Effector memory CD8-positive, alpha-beta T cell (primary cell): ENCODE data around the gene FMNL2.

ENCODE experiments used
- ATAC-seq: fragments of 150-1000 bp; cut with Tn5 transposase; replicated peaks from 2 replicates; pipeline ENCODE4 v1.10.0; 2021; ENCODE audit warnings: mild to moderate bottlenecking, moderate library complexity
- DNase-seq, 3 experiments: peaks; one replicate each; pipeline ENCODE4 v3.0.0; 2021
- H3K27ac Mint-ChIP-seq, 2 donors: one replicate each; pipeline ENCODE4 v1.8.0; 2022; ENCODE audit warnings: mild to moderate bottlenecking in 2 of 2, mixed read lengths in 2 of 2, moderate library complexity in 2 of 2
- H3K27me3 Mint-ChIP-seq, 2 donors: one replicate each; pipeline ENCODE4 v1.8.0; 2022; ENCODE audit warnings: mixed read lengths in 2 of 2
- H3K36me3 Mint-ChIP-seq: one replicate; pipeline ENCODE4 v1.8.0; 2022; ENCODE audit warnings: mild to moderate bottlenecking, moderate library complexity, mixed read lengths; ENCODE audit not compliant: insufficient read depth
- H3K4me1 Mint-ChIP-seq, 2 donors: one replicate each; pipeline ENCODE4 v1.8.0; 2022; ENCODE audit warnings: low read depth in 2 of 2, mixed read lengths in 2 of 2
- H3K4me3 Mint-ChIP-seq, 2 donors: one replicate each; pipeline ENCODE4 v1.8.0; 2022; ENCODE audit warnings: mild to moderate bottlenecking in 2 of 2, mixed read lengths in 2 of 2, moderate library complexity in 2 of 2
- H3K9me3 Mint-ChIP-seq, 2 donors: one replicate each; pipeline ENCODE4 v1.8.0; 2022; ENCODE audit warnings: mixed read lengths in 2 of 2

The FMNL2 gene

GRCh38 chr2:152475982-152476381 is 141.0 kb downstream of the FMNL2 start:
- no peaks in the 10 kb centered on the region for H3K4me1 Mint-ChIP-seq
- H3K4me3 Mint-ChIP-seq: no peak overlapping the region
- no peaks in the 10 kb centered on the region for H3K36me3 Mint-ChIP-seq
- H3K9me3 Mint-ChIP-seq: no peaks in the 10 kb centered on the region
- ATAC-seq: no peak
- DNase-seq: no peak
- H3K27me3 Mint-ChIP-seq: peaks cover under 1 to 8% of the 10 kb centered on the region in 2 donors
- H3K27ac Mint-ChIP-seq: no peak overlapping the region

GRCh38 chr2:152477347-152478092 is 142.5 kb downstream of the FMNL2 start:
- Mint-ChIP-seq H3K36me3 (no peaks in the 10 kb centered on the region), H3K27ac (no peak overlapping the region), H3K27me3 (peaks cover 7 to 8% of the 10 kb centered on the region in 2 donors), H3K4me3 (no peak overlapping the region), H3K4me1 (no peaks in the 10 kb centered on the region), H3K9me3 (no peaks in the 10 kb centered on the region)
- DNase-seq: no peak
- ATAC-seq: no peak

GRCh38 chr2:152479282-152479681 is 144.3 kb downstream of the FMNL2 start:
- no peaks in the 10 kb centered on the region for H3K4me1 Mint-ChIP-seq
- ATAC-seq (no peak), DNase-seq (no peak)
- H3K27me3 Mint-ChIP-seq: peaks cover 7 to 8% of the 10 kb centered on the region in 2 donors
- no peak overlapping the region for H3K27ac Mint-ChIP-seq
- H3K36me3 Mint-ChIP-seq: no peaks in the 10 kb centered on the region
- H3K9me3 Mint-ChIP-seq: no peaks in the 10 kb centered on the region
- no peak overlapping the region for H3K4me3 Mint-ChIP-seq

- H3K4me1 Mint-ChIP-seq: no peaks in the 10 kb centered on the region
- ATAC-seq (no peak), DNase-seq (no peak)
- H3K9me3 Mint-ChIP-seq: no peaks in the 10 kb centered on the region
- H3K4me3 Mint-ChIP-seq: no peak overlapping the region
- no peak overlapping the region for H3K27ac Mint-ChIP-seq
- H3K27me3 Mint-ChIP-seq: peaks cover 8 to 12% of the 10 kb centered on the region in 2 donors
- H3K36me3 Mint-ChIP-seq: no peaks in the 10 kb centered on the region
Measured at GRCh38 chr2:152480821-152481399, 145.9 kb downstream of the FMNL2 start.

GRCh38 chr2:152481881-152482583 is 147.1 kb downstream of the FMNL2 start:
- H3K4me1 Mint-ChIP-seq: no peaks in the 10 kb centered on the region
- DNase-seq (no peak), ATAC-seq (no peak)
- H3K9me3 Mint-ChIP-seq: no peaks in the 10 kb centered on the region
- no peaks in the 10 kb centered on the region for H3K36me3 Mint-ChIP-seq
- no peak overlapping the region for H3K4me3 Mint-ChIP-seq
- H3K27me3 Mint-ChIP-seq: peaks cover 0 to 22% of the 10 kb centered on the region in 2 donors
- no peak overlapping the region for H3K27ac Mint-ChIP-seq

GRCh38 chr2:152483276-152484063 is 148.5 kb downstream of the FMNL2 start:
- Mint-ChIP-seq H3K27ac (no peak overlapping the region), H3K9me3 (no peaks in the 10 kb centered on the region), H3K36me3 (no peaks in the 10 kb centered on the region), H3K4me1 (no peaks in the 10 kb centered on the region), H3K27me3 (peaks cover under 1 to 22% of the 10 kb centered on the region in 2 donors), H3K4me3 (no peak overlapping the region)
- no peak for ATAC-seq
- no peak for DNase-seq

GRCh38 chr2:152485954-152486736 is 151.2 kb downstream of the FMNL2 start:
- no peaks in the 10 kb centered on the region for H3K9me3 Mint-ChIP-seq

GRCh38 chr2:152486737-152487400 is 151.9 kb downstream of the FMNL2 start:
- H3K36me3 Mint-ChIP-seq: no peaks in the 10 kb centered on the region
- DNase-seq (no peak), ATAC-seq (no peak)
- no peak overlapping the region for H3K27ac Mint-ChIP-seq
- H3K9me3 Mint-ChIP-seq: no peaks in the 10 kb centered on the region
- no peaks in the 10 kb centered on the region for H3K4me1 Mint-ChIP-seq
- H3K27me3 Mint-ChIP-seq: peaks cover 33 to 37% of the 10 kb centered on the region in 2 donors
- no peak overlapping the region for H3K4me3 Mint-ChIP-seq

More at GRCh38 chr2:152485954-152486736, 151.2 kb downstream of the FMNL2 start:
- ATAC-seq: no peak
- DNase-seq: no peak
- Mint-ChIP-seq H3K27ac (no peak overlapping the region), H3K27me3 (peaks cover 26 to 37% of the 10 kb centered on the region in 2 donors), H3K36me3 (no peaks in the 10 kb centered on the region), H3K4me1 (no peaks in the 10 kb centered on the region), H3K4me3 (no peak overlapping the region)

- no peaks in the 10 kb centered on the region for H3K36me3 Mint-ChIP-seq
- no peak for ATAC-seq
- DNase-seq: no peak
- H3K27ac Mint-ChIP-seq: no peak overlapping the region
- H3K4me3 Mint-ChIP-seq: no peak overlapping the region
- H3K9me3 Mint-ChIP-seq: no peaks in the 10 kb centered on the region
- H3K4me1 Mint-ChIP-seq: no peaks in the 10 kb centered on the region
- peaks cover 37 to 42% of the 10 kb centered on the region in 2 donors for H3K27me3 Mint-ChIP-seq
Measured at GRCh38 chr2:152488075-152488474, 153.1 kb downstream of the FMNL2 start.

GRCh38 chr2:152489364-152489763 is 154.4 kb downstream of the FMNL2 start:
- Mint-ChIP-seq H3K4me3 (no peak overlapping the region), H3K9me3 (no peaks in the 10 kb centered on the region), H3K4me1 (no peaks in the 10 kb centered on the region), H3K27me3 (peaks cover 37 to 55% of the 10 kb centered on the region in 2 donors), H3K36me3 (no peaks in the 10 kb centered on the region), H3K27ac (no peak overlapping the region)
- ATAC-seq (no peak), DNase-seq (no peak)

GRCh38 chr2:152490686-152491455 is 155.9 kb downstream of the FMNL2 start:
- ATAC-seq (no peak), DNase-seq (no peak)
- Mint-ChIP-seq H3K4me3 (no peak overlapping the region), H3K9me3 (no peaks in the 10 kb centered on the region), H3K27ac (no peak overlapping the region), H3K36me3 (no peaks in the 10 kb centered on the region), H3K27me3 (peaks cover 34 to 58% of the 10 kb centered on the region in 2 donors), H3K4me1 (no peaks in the 10 kb centered on the region)

GRCh38 chr2:152492131-152492530 is 157.2 kb downstream of the FMNL2 start:
- H3K4me3 Mint-ChIP-seq: no peak overlapping the region
- no peaks in the 10 kb centered on the region for H3K4me1 Mint-ChIP-seq
- H3K9me3 Mint-ChIP-seq: no peaks in the 10 kb centered on the region
- peaks cover 32 to 70% of the 10 kb centered on the region in 2 donors for H3K27me3 Mint-ChIP-seq
- ATAC-seq (no peak), DNase-seq (no peak)
- H3K36me3 Mint-ChIP-seq: no peaks in the 10 kb centered on the region
- no peak overlapping the region for H3K27ac Mint-ChIP-seq
